ENCODE measurements around the gene PRSS36.
"Not testable (repeated sequence)": the region's sequence is repeated elsewhere in the genome, so short reads cannot be mapped to it uniquely, and the experiment has no call there.

Gene PRSS36

GRCh38 chr16:31149894-31150890 is at the start of gene PRSS36:
PRSS36 (minus strand) TSS chr16:31150066; CDS start chr16:31150035, 31 bp downstream.
- no peak for DNase-seq

DNA sequence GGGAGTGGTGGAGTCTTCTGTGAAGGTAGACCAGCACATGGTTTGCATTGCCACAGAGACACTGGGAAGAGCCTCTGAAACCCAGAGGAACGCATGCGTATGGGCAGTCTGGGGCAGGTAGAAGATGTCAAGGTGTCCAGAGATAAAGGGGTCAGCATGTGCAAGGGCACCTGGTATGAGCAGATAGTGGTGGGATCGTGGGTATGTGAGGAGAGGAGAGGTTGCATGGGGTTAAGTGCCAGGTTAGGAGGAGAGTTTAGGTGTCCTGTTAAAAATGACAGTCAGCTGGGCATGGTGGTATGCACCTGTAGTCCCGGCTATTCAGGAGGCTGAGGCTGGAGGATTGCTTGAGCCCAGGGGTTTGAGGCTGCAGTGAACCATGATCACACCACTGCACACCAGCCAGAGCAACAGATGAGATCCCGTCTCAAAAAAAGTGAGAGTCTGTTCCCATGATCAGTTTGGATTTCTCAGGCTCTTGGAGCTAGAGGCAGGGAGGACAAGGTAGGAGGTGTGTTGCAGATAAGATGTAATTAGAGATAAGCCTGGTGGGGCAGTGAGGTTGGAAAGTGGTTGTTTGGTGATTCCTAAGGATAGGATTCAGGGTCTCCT is 49.7 kb upstream of the PRSS36 start:
- no peak for DNase-seq

DNA sequence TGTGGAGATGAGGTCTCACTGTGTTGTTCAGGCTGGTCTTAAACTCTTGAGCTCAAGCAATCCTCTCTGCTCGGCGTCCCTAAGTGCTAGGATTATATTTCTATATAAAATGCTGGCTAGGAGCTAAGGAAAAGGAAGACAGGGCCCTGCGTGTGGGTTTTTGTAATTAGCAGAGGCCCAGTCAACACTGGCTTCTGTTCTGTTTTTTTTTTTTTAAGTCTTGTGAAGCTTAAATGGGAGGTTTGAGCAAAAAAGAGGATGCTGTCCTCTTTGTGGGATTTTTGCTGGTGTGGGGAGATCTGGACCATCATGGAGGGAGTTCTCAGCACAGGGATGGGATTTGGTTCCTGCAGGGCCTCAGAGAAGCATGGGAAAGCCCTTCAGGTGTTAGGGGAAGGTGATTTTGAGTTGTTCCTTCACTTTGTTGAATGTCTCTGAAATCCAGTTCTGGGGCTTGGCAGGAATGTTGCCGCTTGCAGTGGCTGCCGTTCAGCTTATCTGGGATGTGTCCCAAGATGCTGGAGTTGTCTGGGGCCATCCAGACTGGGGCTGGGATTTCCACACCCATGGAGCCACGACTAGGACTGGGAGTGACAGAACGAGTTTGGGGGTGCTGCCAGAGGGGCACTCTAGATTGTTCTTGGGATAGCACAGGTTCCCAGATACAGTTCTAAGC is 48.5 kb upstream of the PRSS36 start:
- DNase-seq = no peak

DNA sequence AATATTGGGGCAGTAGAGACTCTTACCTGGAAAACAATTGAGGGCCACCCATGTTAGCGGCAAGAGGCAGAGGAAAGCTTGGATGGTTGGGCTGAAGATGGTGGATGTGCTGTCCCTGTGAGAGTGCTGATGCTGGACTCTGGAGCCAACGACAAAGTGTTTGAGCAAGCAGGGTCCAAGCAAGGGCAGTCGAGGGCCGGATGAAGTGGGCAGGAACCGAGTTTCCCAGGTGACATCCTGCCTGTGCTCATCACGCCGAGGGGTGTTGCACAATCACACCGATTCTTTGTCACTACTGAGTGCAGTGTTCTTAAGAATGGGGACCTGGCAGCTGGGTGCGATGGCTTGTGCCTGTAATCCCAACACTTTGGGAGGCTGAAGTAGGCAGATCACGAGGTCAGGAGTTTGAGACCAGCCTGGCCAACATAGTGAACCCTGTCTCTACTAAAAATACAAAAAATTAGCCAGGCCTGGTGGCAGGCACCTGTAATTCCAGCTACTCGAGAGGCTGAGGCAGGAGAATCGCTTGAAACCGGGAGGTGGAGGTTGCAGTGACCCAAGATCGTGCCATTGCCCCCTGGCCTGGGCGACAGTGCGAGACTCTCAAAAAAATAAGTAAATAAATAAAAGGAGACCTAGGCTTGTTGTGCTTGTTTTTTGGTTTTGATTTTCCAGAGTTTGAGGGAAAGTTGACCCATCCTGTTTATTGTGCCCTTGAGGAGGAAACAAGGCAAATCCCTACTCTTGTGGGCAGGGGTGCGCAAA is 46.6 kb upstream of the PRSS36 start:
- no peak for DNase-seq

GRCh38 chr16:31195861-31196260 is 46.0 kb upstream of the PRSS36 start:
- not testable (repeated sequence) for DNase-seq

DNA sequence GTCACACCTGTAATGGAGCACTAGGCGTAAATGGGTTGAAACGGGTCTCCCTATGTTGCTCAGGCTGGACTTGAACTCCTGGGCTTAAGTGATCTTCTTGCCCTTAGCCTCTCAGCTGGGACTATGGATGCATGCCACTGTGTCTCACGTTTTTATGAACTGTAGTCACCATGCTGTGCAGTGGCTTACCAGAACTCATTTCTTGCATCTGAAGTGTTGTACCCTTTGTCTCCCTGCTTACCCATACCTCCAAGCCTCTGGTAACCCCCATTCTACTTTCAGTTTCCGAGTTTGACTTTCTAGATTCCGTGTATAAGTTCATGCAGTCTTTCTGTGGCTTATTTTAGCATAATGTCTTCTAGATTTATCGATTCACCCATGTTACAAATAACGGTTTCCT is 45.0 kb upstream of the PRSS36 start:
- no peak for DNase-seq

DNA sequence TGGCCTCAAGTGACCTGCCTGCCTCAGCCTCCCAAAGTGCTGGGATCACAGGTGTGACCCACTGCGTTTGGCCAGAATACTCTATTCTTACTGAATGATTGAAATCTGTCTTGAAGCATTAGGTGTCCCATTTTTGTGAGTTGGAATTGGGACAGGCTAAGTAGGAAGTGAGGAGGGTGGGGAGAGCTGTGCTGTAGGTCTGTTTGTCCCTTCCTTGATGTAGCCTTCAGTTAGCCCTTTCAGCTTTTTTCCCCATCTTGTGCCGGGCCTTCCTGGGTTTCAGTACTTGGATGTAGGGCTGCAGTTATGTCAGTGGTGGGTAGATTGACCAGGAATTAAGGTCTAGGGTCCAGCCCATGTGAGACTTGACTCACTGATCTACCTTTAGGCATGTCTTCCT is 44.0 kb upstream of the PRSS36 start:
- DNase-seq = no peak

GRCh38 chr16:31192856-31193642 is 43.2 kb upstream of the PRSS36 start:
- DNase-seq = no peak

DNA sequence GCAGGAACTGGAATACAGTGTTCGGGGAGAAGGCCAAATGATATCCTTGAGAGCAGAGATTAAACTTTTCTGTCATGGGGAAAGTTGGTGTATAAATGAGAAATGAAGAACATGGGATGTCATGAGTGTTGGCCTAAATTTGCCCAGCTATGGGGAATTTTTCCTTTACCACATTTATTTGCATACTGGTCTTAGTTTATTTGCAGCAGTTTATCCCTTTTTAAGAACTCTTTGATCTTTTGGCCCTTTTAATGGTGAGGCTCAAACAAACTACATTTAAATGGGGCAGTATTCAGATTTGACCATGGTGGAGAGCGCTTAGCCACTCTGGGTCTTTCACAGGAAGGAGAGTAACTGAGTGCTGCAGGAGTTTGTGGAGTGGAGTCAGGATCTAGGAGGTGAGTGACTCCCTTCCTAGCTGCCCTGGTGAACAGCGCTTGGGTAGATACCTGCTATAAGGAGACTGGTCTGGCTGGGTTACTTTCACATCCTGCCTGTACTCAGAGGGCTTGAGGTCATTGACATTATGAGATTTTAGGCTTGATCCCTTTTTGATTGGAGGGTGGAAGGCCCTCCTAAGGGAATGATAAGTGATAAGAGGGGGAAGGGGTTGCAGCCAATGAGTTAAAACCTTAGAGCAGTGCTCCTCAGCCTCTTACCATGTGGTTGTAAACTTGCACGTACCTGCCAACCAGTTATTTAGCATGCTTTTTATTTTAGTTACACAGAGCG is 42.0 kb upstream of the PRSS36 start:
- no peak for DNase-seq

- DNase-seq = no peak
Observed at GRCh38 chr16:31190818-31191444, 41.1 kb upstream of the PRSS36 start.

DNA sequence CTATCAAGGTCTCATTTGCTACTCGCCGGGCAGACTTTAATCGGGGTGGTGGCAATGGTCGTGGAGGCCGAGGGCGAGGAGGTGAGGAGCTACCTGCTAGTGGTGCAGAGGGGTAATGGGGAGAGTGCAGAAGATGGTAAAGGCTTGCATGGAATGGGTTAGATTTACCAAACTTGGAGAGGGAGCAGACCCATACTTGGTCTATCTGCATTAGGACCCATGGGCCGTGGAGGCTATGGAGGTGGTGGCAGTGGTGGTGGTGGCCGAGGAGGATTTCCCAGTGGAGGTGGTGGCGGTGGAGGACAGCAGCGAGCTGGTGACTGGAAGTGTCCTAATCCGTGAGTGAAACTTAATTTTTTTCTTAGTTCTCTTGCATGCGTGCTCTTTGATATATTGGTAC is 40.2 kb upstream of the PRSS36 start:
- no peak for DNase-seq

GRCh38 chr16:31189412-31189778 is 39.5 kb upstream of the PRSS36 start:
- no peak for DNase-seq

- no peak for DNase-seq
Observed at GRCh38 chr16:31188450-31189411, 38.9 kb upstream of the PRSS36 start.

DNA sequence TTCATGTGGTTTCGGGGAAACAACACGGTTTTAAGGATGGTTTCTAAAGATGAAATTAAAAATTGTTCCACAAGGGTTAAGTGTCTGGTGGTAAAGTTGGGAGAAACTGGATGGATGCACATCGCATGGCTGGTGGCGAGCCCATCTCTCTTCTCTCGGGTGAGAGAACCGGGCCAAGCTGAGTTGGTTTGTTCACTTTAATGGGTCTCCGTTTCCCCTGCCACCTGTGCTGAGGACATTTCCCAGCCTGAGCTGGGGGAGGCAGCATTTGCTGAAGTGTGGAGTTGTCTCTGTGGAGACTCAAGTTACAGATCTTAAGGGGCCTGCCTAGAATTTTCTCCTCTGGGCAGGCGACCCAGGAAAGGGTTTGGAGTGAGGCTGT is 37.9 kb upstream of the PRSS36 start:
- DNase-seq = no peak

- no peak for DNase-seq
Observed at GRCh38 chr16:31186930-31187807, 37.3 kb upstream of the PRSS36 start.

GRCh38 chr16:31186176-31186575 is 36.3 kb upstream of the PRSS36 start:
- no peak for DNase-seq

GRCh38 chr16:31185339-31185738 is 35.5 kb upstream of the PRSS36 start:
- no peak for DNase-seq

GRCh38 chr16:31184888-31185287 is 35.0 kb upstream of the PRSS36 start:
- no peak for DNase-seq

Measured in NCI-H2029 (cell line).